ENCODE results near the gene KYNU.
"Not testable (repeated sequence)": the region's sequence is repeated elsewhere in the genome, so short reads cannot be mapped to it uniquely, and the experiment has no call there.

The KYNU gene

GRCh38 chr2:142926445-142926844 is 49.0 kb downstream of the KYNU start:
- no peak for DNase-seq

GRCh38 chr2:142930835-142931398 is 53.5 kb downstream of the KYNU start:
- no peak for DNase-seq

GRCh38 chr2:142933916-142934315 is 56.5 kb downstream of the KYNU start:
- no peak for DNase-seq

DNA sequence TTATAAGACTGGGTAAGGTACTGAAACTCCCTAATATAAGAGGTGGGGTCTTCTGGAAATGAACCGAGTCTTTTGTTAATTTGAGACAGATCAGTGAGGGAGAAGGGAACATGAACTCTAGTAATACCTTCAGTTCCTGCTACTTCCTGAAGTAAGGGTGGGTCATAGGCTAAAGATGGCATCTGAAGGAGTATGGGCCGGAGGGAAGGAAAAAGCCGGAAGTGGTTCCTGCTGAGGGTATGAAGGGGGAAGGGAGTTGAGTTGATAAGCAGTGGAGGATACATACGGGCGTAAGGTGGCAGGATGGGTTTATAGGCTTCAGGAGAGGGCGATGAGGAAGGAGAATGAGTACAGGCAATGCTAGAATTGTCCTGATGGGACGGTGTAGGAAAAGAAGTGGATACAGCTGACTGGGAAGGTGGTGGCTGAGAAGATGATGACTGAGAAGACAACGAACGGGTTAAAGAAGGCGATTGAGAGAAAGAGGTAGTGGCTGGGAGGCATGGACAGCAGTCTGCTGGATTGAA is 58.2 kb downstream of the KYNU start:
- DNase-seq, result no peak

- DNase-seq, result no peak
Measured at GRCh38 chr2:142936629-142937028, 59.2 kb downstream of the KYNU start.

GRCh38 chr2:142937347-142937746 is 59.9 kb downstream of the KYNU start:
- DNase-seq, result no peak

- no peak for DNase-seq
Measured at GRCh38 chr2:142938240-142938639, 60.8 kb downstream of the KYNU start.

GRCh38 chr2:142940606-142941223 is 63.3 kb downstream of the KYNU start:
- no peak for DNase-seq

- DNase-seq, result no peak
Measured at GRCh38 chr2:142942690-142943089, 65.2 kb downstream of the KYNU start.

DNA sequence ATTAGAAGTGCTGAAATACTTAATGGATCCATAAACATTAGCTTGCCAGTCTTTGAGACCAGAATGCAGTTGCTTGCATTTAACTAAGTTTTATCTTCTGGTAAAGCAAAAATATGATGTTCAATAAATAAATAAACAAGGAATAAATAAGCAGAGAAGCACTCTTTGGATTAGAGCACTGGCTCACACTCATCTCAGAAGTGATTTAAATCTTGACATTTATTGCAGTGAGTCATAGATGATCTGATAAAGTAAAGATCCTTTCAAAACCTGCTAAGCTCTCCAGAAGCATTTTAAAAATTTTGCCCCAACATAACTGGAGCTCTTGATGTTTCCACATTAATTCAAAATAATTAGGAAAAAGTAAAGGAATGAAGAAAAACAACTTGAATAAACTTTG is 66.8 kb downstream of the KYNU start:
- no peak for DNase-seq

GRCh38 chr2:142944721-142945120 is 67.3 kb downstream of the KYNU start:
- no peak for DNase-seq

- DNase-seq, result no peak
Measured at GRCh38 chr2:142946941-142947340, 69.5 kb downstream of the KYNU start.

GRCh38 chr2:142948723-142949122 is 71.3 kb downstream of the KYNU start:
- DNase-seq, result not testable (repeated sequence)

GRCh38 chr2:142950323-142950722 is 72.9 kb downstream of the KYNU start:
- DNase-seq, result not testable (repeated sequence)

DNA sequence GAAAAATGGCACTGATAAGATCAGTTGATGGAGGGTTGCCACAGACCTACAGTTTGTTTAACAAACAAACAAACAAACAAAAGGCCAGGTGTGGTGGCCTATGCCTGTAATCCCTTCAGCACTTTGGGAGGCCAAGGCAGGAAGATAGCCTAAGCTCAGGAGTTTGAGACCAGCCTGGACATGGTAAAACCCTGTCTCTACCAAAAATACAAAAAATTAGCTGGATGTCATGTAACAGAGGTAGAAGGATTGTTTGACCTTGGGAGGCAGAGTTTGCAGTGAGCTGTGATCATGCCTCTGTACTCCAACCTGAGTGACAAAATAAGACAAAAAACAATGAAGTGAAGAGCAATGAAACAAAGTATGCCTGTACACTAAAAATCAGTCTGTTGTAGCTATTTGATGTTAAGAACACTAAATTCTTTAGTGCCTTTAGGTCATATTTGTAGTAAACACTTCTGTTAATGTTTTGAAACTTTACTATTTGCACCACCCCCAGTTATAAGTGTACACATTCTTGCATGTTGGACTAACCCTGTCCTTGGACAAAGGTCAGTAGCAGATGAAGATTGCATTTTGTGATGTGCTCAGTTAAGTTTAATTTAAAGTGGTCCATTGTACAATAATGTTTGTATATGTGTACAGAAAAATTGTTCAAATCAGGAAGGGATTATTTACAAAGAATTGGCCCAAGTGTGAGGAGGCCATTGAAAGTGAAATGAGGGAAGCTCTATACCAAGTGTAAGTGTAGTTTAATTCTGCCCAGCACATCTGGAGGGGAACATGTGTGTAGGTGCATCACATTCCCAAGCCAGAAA is 73.9 kb downstream of the KYNU start:
- no peak for DNase-seq

- DNase-seq, result no peak
Measured at GRCh38 chr2:142952018-142952417, 74.6 kb downstream of the KYNU start.

- DNase-seq, result no peak
Measured at GRCh38 chr2:142952793-142953494, 75.5 kb downstream of the KYNU start.

- DNase-seq, result no peak
Measured at GRCh38 chr2:142954493-142954892, 77.0 kb downstream of the KYNU start.

DNA sequence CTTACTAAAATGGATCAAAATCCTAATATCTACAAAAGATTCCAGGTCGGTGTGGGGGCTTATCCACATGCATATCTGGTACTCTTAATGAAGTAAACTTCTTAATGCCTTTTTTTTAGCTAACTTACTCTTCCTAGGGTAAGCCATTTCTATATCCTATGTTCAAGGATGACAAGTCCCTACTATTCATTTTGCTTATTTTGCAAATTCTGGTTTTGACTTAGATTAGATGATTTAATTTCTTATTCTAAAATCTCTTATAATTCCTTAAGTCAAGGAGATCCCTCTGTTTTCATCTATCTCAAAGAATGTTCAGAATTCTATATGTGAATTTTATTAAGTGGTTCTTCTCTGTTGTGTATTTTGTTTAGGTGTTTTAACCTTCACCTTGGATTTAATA is 79.7 kb downstream of the KYNU start:
- no peak for DNase-seq

DNA sequence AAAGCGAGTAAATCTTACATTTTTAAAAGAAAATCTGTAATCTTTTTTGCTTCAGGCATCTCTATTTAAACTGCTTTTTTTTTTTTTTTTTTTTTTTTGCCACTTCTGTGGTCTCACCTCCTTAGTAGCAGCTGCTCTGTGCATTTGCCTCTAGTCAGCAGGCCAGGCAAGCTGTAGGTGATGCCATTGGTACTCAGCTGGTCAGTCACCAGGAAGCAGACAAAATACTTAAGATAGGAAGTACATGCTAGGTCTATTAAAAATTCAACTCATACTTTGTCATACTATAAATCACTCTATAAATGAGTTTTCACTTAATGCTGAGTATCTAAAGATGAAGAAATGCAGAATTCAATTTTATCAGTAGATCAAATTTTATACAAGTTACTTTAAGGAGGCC is 83.7 kb downstream of the KYNU start:
- no peak for DNase-seq

GRCh38 chr2:142965443-142965842 is 88.0 kb downstream of the KYNU start:
- DNase-seq, result no peak

GRCh38 chr2:142966284-142966683 is 88.8 kb downstream of the KYNU start:
- DNase-seq, result no peak

DNA sequence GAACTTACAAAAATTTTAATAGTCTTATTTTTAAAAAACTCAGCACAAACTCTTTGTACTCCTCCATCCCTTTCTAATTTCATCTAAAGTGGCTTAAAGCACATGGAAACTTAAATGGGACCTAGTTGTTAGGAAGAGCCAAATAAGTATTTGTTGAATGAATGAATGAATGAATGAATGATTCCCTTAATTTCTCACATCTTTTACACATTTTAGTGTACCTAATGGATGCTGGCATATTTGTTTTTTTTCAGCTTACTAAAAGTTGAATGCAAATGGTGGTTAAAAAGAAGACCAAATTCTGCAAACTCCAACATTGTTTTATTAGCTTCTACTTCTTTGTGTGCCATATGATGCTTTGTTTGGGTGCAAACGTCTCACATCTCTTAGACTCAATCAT is 89.6 kb downstream of the KYNU start:
- DNase-seq, result no peak
